Measurements from ENCODE around the gene ATP10A.

Gene ATP10A

DNA sequence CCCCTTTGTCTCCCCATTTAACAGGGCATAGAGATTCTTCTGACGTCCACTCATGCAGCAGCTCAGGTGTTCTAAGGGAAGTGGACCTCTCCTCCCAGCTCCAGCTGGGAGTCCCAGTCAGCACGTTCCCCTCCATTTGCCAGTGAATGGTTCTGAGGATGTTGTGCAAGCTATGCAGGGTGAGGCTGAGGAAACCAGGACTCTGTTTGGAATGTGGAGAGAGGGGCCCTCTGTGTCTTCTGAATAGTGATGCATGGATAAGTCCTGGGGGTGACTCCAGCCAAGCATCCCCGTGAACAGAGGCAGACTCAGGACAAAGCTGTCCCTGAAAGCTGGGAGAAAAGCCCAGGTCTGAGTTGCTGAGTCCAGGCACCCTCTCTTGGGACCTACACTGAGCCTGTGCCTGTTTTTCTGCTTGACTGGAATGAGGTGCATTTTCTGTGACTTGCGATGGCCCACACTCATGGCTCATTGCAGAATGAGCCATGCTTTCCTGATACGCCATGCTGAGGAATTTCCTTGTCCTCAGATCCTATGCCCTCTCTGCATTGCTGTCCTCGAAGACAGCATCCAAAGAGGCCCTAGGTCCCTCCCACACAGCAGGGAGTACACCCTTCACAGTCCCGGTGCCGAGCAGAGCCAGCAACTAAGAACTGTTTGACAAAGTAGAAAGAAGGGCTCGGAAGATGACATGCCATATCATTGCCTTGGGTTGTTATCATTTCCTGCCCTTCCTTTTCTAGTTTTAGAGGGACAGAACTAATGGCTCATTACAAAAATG lies 185.2 kb downstream of the ATP10A start:
- no peak for TF ChIP-seq POLR2AphosphoS5 (IDR thresholded peaks at IDR 0.05; ENCODE audit: borderline replicate concordance, low read depth, low read length)
- TF ChIP-seq FOXP2 (optimal IDR thresholded peaks at IDR 0.05; ENCODE audit: control extremely low read depth, extremely low read length, insufficient read depth), result no peak
- TF ChIP-seq EZH2 (IDR thresholded peaks at IDR 0.05), result no peak
- H3K27ac ChIP-seq, result no peak overlapping the region
- no peaks in the 10 kb centered on the region for H3K9me3 ChIP-seq (ENCODE audit: low read depth, low read length)
- no peaks in the 10 kb centered on the region for H3K36me3 ChIP-seq (ENCODE audit: insufficient read depth, low read length)
- H3K4me3 ChIP-seq, result no peak overlapping the region
- DNase-seq (ENCODE audit: low read depth, low spot score), result no peak
- H3K9ac ChIP-seq (ENCODE audit: insufficient read length), result no peak overlapping the region

DNA sequence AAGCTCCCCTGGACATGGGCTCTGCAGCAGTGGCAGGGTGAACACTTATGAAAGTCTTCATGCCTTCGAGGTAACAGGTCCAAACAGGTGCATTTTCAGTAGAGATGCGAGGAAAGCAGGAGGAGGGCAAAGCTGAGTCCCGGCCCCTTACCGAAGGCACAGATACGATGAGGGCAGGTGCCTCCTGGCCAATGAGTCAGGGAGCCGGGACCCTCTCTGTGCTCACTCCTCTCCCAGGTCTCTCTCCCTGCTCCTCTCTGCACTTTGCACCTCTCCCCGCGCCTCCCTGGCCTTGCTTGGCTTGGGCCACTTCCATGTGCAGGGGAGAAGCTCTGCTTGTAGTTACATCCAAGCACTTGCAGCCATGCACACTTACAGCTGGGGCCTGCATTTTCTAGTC lies 187.1 kb downstream of the ATP10A start:
- TF ChIP-seq FOXP2 (optimal IDR thresholded peaks at IDR 0.05; ENCODE audit: control extremely low read depth, extremely low read length, insufficient read depth), result no peak
- no peak for TF ChIP-seq EZH2 (IDR thresholded peaks at IDR 0.05)
- TF ChIP-seq POLR2AphosphoS5 (IDR thresholded peaks at IDR 0.05; ENCODE audit: borderline replicate concordance, low read depth, low read length), result no peak
- H3K9me3 ChIP-seq (ENCODE audit: low read depth, low read length), result no peaks in the 10 kb centered on the region
- DNase-seq (ENCODE audit: low read depth, low spot score), result no peak

GRCh38 chr15:25675396-25675795 lies 187.7 kb downstream of the ATP10A start:
- H3K9me3 ChIP-seq (ENCODE audit: low read depth, low read length), result no peaks in the 10 kb centered on the region
- DNase-seq (ENCODE audit: low read depth, low spot score), result no peak
- no peak overlapping the region for H3K9ac ChIP-seq (ENCODE audit: insufficient read length)
- no peak overlapping the region for H3K4me3 ChIP-seq
- H3K27ac ChIP-seq, result no peak overlapping the region
- H3K36me3 ChIP-seq (ENCODE audit: insufficient read depth, low read length), result no peaks in the 10 kb centered on the region
- TF ChIP-seq FOXP2 (optimal IDR thresholded peaks at IDR 0.05; ENCODE audit: control extremely low read depth, extremely low read length, insufficient read depth) (no peak), EZH2 (IDR thresholded peaks at IDR 0.05) (no peak), POLR2AphosphoS5 (IDR thresholded peaks at IDR 0.05; ENCODE audit: borderline replicate concordance, low read depth, low read length) (no peak)

More for the DNA sequence above, 187.1 kb downstream of the ATP10A start:
- no peak overlapping the region for H3K4me3 ChIP-seq
- no peaks in the 10 kb centered on the region for H3K36me3 ChIP-seq (ENCODE audit: insufficient read depth, low read length)
- no peak overlapping the region for H3K27ac ChIP-seq
- no peak overlapping the region for H3K9ac ChIP-seq (ENCODE audit: insufficient read length)

DNA sequence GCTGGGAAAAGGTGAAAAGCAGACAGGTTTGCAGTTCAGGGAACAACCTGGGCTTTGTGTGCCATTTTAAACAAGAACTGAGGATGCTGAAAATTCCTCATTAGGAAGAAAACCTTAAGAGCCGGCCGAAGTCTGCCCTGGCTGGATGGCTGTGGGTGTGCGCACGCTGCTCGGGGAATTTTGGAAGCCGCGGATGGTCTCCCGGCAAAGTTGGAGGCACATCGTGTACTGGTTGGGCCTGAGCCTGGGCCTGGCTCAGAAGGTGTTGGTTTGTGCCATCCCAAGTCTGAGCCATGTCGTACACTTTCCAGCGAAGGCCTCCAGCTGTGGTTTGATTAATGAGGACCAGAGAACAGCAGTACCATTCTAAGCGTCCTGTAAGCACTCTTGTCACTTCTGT lies 188.2 kb downstream of the ATP10A start:
- H3K4me3 ChIP-seq, result no peak overlapping the region
- no peak overlapping the region for H3K27ac ChIP-seq
- no peaks in the 10 kb centered on the region for H3K36me3 ChIP-seq (ENCODE audit: insufficient read depth, low read length)
- TF ChIP-seq EZH2 (IDR thresholded peaks at IDR 0.05), result no peak
- no peaks in the 10 kb centered on the region for H3K9me3 ChIP-seq (ENCODE audit: low read depth, low read length)
- no peak for DNase-seq (ENCODE audit: low read depth, low spot score)
- H3K9ac ChIP-seq (ENCODE audit: insufficient read length), result no peak overlapping the region

DNA sequence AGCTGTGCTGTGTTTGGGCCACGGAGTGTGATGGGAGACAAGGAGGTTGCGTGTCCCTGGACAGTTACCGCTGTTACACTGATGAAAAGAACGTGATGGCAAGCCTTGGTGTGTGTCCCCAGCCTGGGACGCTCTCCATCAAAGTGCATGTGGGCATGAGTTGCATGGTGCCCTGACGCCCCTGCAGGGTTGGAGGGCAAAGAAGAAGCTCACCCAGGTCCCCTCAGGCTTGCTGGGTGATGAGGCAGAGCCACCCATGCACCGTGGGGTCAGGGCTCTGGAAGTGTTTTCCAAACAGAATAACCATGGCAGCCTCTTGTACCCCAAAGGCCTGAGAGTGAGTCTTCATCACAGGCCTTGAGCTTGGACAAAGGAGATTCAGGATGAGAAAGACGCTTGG lies 189.2 kb downstream of the ATP10A start:
- no peak for DNase-seq (ENCODE audit: low read depth, low spot score)
- TF ChIP-seq EZH2 (IDR thresholded peaks at IDR 0.05) (no peak), FOXP2 (optimal IDR thresholded peaks at IDR 0.05; ENCODE audit: control extremely low read depth, extremely low read length, insufficient read depth) (no peak), POLR2AphosphoS5 (IDR thresholded peaks at IDR 0.05; ENCODE audit: borderline replicate concordance, low read depth, low read length) (no peak)
- H3K9ac ChIP-seq (ENCODE audit: insufficient read length), result no peak overlapping the region
- no peak overlapping the region for H3K27ac ChIP-seq
- H3K36me3 ChIP-seq (ENCODE audit: insufficient read depth, low read length), result no peaks in the 10 kb centered on the region
- no peaks in the 10 kb centered on the region for H3K9me3 ChIP-seq (ENCODE audit: low read depth, low read length)
- no peak overlapping the region for H3K4me3 ChIP-seq

- H3K4me3 ChIP-seq, result no peak overlapping the region
- no peak overlapping the region for H3K27ac ChIP-seq
- no peaks in the 10 kb centered on the region for H3K36me3 ChIP-seq (ENCODE audit: insufficient read depth, low read length)
- TF ChIP-seq EZH2 (IDR thresholded peaks at IDR 0.05) (no peak), FOXP2 (optimal IDR thresholded peaks at IDR 0.05; ENCODE audit: control extremely low read depth, extremely low read length, insufficient read depth) (no peak), POLR2AphosphoS5 (IDR thresholded peaks at IDR 0.05; ENCODE audit: borderline replicate concordance, low read depth, low read length) (no peak)
- no peak overlapping the region for H3K9ac ChIP-seq (ENCODE audit: insufficient read length)
- DNase-seq (ENCODE audit: low read depth, low spot score), result no peak
- no peaks in the 10 kb centered on the region for H3K9me3 ChIP-seq (ENCODE audit: low read depth, low read length)
Measured at GRCh38 chr15:25673351-25673750, 189.8 kb downstream of the ATP10A start.

DNA sequence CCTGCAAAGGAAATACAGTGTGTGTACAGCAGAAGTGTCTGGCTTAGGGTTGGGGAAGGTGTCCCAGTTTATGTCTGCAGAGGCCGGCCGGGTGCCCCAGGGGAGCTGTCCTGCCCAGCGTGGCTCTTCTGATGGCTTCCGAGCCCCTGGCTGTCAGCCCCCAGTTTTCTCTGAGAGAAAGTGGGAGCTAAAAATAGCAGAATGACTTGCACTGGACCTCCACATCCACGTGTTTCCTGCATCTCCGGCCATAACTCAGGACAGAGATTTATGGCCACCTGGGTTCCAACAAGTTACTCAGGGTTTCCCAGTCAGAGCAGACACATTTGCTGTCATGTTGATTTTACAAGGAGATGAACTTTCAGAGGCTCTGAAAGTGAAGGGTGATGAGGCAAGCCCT lies 192.0 kb downstream of the ATP10A start:
- no peaks in the 10 kb centered on the region for H3K9me3 ChIP-seq (ENCODE audit: low read depth, low read length)
- H3K36me3 ChIP-seq (ENCODE audit: insufficient read depth, low read length), result no peaks in the 10 kb centered on the region
- no peak for DNase-seq (ENCODE audit: low read depth, low spot score)
- H3K4me3 ChIP-seq, result peak overlapping the region; percentile 69; the same call in 1 of the 2 replicates
- H3K9ac ChIP-seq (ENCODE audit: insufficient read length), result no peak overlapping the region
- H3K27ac ChIP-seq, result no peak overlapping the region
- no peak for TF ChIP-seq EZH2 (IDR thresholded peaks at IDR 0.05)
- TF ChIP-seq FOXP2 (optimal IDR thresholded peaks at IDR 0.05; ENCODE audit: control extremely low read depth, extremely low read length, insufficient read depth), result no peak
- TF ChIP-seq POLR2AphosphoS5 (IDR thresholded peaks at IDR 0.05; ENCODE audit: borderline replicate concordance, low read depth, low read length), result no peak

GRCh38 chr15:25670621-25671020 lies 192.5 kb downstream of the ATP10A start:
- TF ChIP-seq FOXP2 (optimal IDR thresholded peaks at IDR 0.05; ENCODE audit: control extremely low read depth, extremely low read length, insufficient read depth), result no peak
- no peak for TF ChIP-seq EZH2 (IDR thresholded peaks at IDR 0.05)
- TF ChIP-seq POLR2AphosphoS5 (IDR thresholded peaks at IDR 0.05; ENCODE audit: borderline replicate concordance, low read depth, low read length), result no peak

More at GRCh38 chr15:25670621-25671020, 192.5 kb downstream of the ATP10A start:
- H3K9ac ChIP-seq (ENCODE audit: insufficient read length), result no peak overlapping the region
- DNase-seq (ENCODE audit: low read depth, low spot score), result no peak
- peak overlapping the region; percentile 42 for H3K27ac ChIP-seq
- peak overlapping the region; percentile 69 for H3K4me3 ChIP-seq
- H3K36me3 ChIP-seq (ENCODE audit: insufficient read depth, low read length), result no peaks in the 10 kb centered on the region
- no peaks in the 10 kb centered on the region for H3K9me3 ChIP-seq (ENCODE audit: low read depth, low read length)
